ENCODE data around the gene RNU6-9.

RNU6-9 gene

DNA sequence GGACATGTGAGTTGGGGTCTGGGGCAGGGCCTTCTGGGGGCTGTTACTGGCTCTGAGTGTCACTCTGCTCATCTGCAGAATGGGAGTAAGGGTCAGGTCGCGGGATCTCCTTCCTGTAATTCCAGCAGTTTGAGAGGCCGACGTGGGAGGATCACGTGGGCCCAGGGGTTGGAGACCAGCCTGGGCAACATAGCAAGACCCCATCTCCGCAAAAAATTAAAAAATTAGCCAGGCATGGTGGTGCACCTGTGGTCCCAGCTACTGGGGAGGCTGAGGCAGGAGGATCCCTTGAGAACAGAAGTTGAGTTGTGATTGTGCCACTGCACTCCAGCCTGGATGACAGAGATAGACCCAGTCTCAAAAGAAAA, 36.6 kb downstream of the RNU6-9 start:
- DNase-seq: no peak
- TF ChIP-seq, protein P1, sequence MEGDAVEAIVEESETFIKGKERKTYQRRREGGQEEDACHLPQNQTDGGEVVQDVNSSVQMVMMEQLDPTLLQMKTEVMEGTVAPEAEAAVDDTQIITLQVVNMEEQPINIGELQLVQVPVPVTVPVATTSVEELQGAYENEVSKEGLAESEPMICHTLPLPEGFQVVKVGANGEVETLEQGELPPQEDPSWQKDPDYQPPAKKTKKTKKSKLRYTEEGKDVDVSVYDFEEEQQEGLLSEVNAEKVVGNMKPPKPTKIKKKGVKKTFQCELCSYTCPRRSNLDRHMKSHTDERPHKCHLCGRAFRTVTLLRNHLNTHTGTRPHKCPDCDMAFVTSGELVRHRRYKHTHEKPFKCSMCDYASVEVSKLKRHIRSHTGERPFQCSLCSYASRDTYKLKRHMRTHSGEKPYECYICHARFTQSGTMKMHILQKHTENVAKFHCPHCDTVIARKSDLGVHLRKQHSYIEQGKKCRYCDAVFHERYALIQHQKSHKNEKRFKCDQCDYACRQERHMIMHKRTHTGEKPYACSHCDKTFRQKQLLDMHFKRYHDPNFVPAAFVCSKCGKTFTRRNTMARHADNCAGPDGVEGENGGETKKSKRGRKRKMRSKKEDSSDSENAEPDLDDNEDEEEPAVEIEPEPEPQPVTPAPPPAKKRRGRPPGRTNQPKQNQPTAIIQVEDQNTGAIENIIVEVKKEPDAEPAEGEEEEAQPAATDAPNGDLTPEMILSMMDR (IDR thresholded peaks at IDR 0.05; ENCODE audit: borderline replicate concordance, extremely low read depth, low read length, poor library complexity, severe bottlenecking): no peak
- TF ChIP-seq EZH2 (IDR thresholded peaks at IDR 0.05; ENCODE audit: borderline replicate concordance, low read depth, low read length, severe bottlenecking): no peak

DNA sequence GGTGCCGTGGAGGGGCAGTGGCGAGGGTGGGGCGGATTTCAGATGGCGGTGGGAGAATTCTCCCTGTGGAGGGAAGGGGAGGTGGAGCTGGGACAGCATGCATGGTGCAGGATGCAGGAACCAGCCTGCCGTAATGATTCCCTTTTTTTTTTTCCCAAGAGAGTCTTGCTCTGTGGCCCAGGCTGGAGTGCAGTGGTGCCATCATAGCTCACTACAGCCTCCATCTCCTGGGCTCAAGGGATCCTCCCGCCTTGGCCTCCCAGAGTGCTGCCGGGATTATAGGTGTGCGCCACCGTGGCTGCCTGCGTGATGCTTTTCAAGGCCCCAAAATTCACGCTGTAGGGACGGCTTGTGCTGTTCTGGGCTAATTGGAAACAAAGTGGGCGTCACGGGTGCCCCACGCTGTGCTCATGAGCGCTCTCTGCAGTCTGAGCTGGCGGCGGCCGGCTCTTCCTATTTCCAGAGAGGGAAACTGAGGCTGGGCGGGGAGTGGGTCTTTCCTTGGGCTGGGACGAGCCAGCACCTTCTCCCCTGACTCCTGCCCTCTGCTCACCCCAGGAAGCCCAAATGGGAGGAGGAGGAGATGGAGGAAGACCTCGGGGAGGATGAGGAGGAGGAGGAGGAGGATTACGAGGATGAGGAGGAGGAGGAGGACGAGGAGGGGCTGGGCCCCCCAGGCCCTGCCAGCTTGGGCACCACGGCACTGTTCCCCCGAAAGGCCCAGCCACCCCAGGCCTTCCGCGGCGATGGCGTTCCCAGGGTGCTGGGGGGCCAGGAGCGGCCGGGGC, 38.8 kb downstream of the RNU6-9 start:
- H3K27me3 ChIP-seq (ENCODE audit: insufficient read depth, low read length, poor library complexity): no peaks in the 10 kb centered on the region
- H3K4me1 ChIP-seq (ENCODE audit: insufficient read depth, low read length): peaks cover 13% of the 10 kb centered on the region
- H3K9ac ChIP-seq (ENCODE audit: low read depth, low read length): no peak overlapping the region
- TF ChIP-seq, protein P1 (IDR thresholded peaks at IDR 0.05; ENCODE audit: borderline replicate concordance, extremely low read depth, low read length, poor library complexity, severe bottlenecking): no peak
- TF ChIP-seq EZH2 (IDR thresholded peaks at IDR 0.05; ENCODE audit: borderline replicate concordance, low read depth, low read length, severe bottlenecking): no peak
- peaks cover 56% of the 10 kb centered on the region for H3K36me3 ChIP-seq (ENCODE audit: insufficient read depth, low read length)
- no peak overlapping the region for H3K4me2 ChIP-seq (ENCODE audit: insufficient read depth, low read length)
- H3K4me3 ChIP-seq (ENCODE audit: low read depth in 1 of 2, low read length in 2 of 2): no peak overlapping the region
- no peak for DNase-seq
- H3K79me2 ChIP-seq (ENCODE audit: insufficient read depth, low read length): peaks cover 64% of the 10 kb centered on the region
- H3K27ac ChIP-seq (ENCODE audit: low read length): no peak overlapping the region
- H3K9me3 ChIP-seq (ENCODE audit: insufficient read depth, low read length, severe bottlenecking): no peaks in the 10 kb centered on the region
- peaks cover 35% of the 10 kb centered on the region for H4K20me1 ChIP-seq (ENCODE audit: insufficient read depth, low read length)
- no peak for ATAC-seq (ENCODE audit: insufficient read depth, low read depth)
- H2AFZ ChIP-seq (ENCODE audit: low read depth, low read length): no peak overlapping the region

More for the DNA sequence above, 36.6 kb downstream of the RNU6-9 start:
- no peaks in the 10 kb centered on the region for H3K9me3 ChIP-seq (ENCODE audit: insufficient read depth, low read length, severe bottlenecking)
- H2AFZ ChIP-seq (ENCODE audit: low read depth, low read length): no peak overlapping the region
- no peak for ATAC-seq (ENCODE audit: insufficient read depth, low read depth)
- no peak overlapping the region for H3K27ac ChIP-seq (ENCODE audit: low read length)
- H3K4me2 ChIP-seq (ENCODE audit: insufficient read depth, low read length): no peak overlapping the region
- H4K20me1 ChIP-seq (ENCODE audit: insufficient read depth, low read length): peaks cover 30% of the 10 kb centered on the region
- H3K4me3 ChIP-seq (ENCODE audit: low read depth in 1 of 2, low read length in 2 of 2): no peak overlapping the region
- H3K27me3 ChIP-seq (ENCODE audit: insufficient read depth, low read length, poor library complexity): no peaks in the 10 kb centered on the region
- H3K9ac ChIP-seq (ENCODE audit: low read depth, low read length): no peak overlapping the region
- H3K79me2 ChIP-seq (ENCODE audit: insufficient read depth, low read length): peaks cover 65% of the 10 kb centered on the region
- peaks cover 46% of the 10 kb centered on the region for H3K36me3 ChIP-seq (ENCODE audit: insufficient read depth, low read length)
- H3K4me1 ChIP-seq (ENCODE audit: insufficient read depth, low read length): peaks cover 17% of the 10 kb centered on the region

DNA sequence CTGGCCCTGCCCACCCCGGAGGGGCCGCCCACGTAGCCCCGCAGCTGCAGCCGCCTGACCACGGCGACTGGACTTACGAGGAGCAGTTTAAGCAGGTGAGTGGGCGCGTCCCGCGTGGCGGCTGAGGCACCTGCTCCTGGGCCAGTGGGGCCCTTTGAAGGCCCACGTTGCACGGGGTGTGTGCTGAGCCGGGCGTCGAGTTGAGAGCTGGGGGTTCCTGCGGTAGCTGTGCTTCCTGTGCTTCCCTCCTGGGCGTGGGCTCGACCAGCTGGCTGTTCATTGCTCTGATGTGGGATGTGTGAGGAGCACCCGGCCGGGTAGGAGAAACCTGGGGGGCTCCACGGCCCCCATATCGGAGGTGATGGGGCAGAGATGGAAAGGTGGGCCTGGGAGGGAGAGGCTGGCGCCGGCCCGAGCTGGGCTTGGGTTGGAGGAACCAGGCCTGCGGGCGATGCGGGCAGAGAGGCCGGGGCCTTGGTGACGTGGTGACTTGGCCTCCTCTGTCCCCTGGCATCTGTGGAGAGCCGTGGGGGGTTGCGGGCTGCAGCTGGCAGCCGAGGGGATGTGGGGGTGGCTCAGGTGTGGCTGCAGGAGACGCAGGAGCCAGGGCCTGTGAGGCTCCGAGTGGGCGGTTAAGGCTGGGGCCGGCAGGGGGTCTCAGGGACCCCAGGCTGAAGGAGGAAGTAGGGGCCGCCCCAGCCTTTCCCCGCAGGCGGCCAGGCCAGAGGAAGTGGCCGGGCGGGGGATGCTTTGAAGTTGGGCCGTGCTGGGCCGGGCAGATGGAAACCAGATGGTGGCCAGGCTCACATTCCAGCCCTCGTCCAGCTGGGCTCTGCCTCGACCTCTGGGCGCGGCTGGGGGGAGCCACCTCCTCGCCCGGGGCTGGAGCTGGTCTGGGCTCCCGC, 39.6 kb downstream of the RNU6-9 start:
- no peak for ATAC-seq (ENCODE audit: insufficient read depth, low read depth)
- Histone ChIP-seq H3K9ac (ENCODE audit: low read depth, low read length) (no peak overlapping the region), H3K4me2 (ENCODE audit: insufficient read depth, low read length) (no peak overlapping the region), H3K27ac (ENCODE audit: low read length) (no peak overlapping the region), H3K4me3 (ENCODE audit: low read depth in 1 of 2, low read length in 2 of 2) (no peak overlapping the region), H4K20me1 (ENCODE audit: insufficient read depth, low read length) (peaks cover 32% of the 10 kb centered on the region), H3K27me3 (ENCODE audit: insufficient read depth, low read length, poor library complexity) (no peaks in the 10 kb centered on the region), H3K4me1 (ENCODE audit: insufficient read depth, low read length) (peaks cover 5% of the 10 kb centered on the region), H2AFZ (ENCODE audit: low read depth, low read length) (no peak overlapping the region), H3K36me3 (ENCODE audit: insufficient read depth, low read length) (peaks cover 61% of the 10 kb centered on the region), H3K9me3 (ENCODE audit: insufficient read depth, low read length, severe bottlenecking) (no peaks in the 10 kb centered on the region), H3K79me2 (ENCODE audit: insufficient read depth, low read length) (peaks cover 60% of the 10 kb centered on the region)
- DNase-seq: no peak
- no peak for TF ChIP-seq EZH2 (IDR thresholded peaks at IDR 0.05; ENCODE audit: borderline replicate concordance, low read depth, low read length, severe bottlenecking)
- TF ChIP-seq, protein P1 (IDR thresholded peaks at IDR 0.05; ENCODE audit: borderline replicate concordance, extremely low read depth, low read length, poor library complexity, severe bottlenecking): no peak

Data from DND-41 (cell line).